ENCODE results near the gene ADAP1. TPM values are rescaled to one million over a fixed set of nuclear protein-coding genes. Genes with fewer than 3 reads are reported as not detected.

The ADAP1 gene
- total RNA-seq, 1 experiment from 2014 or later, result 34.0 TPM

DNA sequence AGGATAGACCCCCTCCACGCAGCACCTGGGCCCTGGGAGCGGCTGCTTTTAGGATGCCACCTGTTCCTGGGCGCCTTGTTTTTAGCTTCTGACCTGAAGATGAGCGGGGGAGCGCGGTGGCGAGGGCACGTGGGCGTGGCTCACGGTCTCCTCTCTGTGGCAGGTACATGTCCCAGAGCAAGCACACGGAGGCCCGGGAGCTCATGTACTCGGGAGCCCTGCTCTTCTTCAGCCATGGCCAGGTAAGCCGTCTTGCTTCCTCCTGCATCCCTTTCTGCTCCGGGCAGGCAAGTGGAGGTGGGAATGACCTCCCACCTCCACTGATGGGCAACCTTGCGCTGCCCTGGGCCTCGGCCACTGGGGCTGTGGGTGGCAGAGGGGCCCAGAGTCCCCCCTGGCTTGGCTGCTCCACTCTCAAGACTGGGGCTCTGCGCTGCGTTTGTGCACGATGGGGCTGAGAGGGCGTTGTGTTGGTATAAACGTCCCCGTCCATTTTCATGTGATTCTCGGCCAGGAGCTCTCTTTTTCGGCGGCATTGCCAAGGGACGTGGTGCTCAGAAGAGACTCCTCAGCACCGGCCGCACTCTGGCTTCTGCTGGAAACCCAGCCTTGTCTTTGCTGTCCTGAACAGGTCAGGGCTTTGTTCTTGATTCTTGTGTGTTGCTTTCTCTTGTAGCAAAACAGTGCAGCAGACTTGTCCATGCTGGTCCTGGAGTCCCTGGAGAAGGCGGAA, 68.4 kb downstream of the ADAP1 start:
- POLR2A ChIA-PET, result no interaction called here
- H3K9me2 ChIP-seq (ENCODE audit: insufficient read depth), result no peaks in the 10 kb centered on the region
- no peaks in the 10 kb centered on the region for H4K20me1 ChIP-seq (ENCODE audit: insufficient read depth)
- peaks cover 3 to 10% of the 10 kb centered on the region in 2 experiments; a peak in 2 of 4 replicates for H3K36me3 ChIP-seq (ENCODE audit: control insufficient read depth in 1 of 2, insufficient read depth in 2 of 2, low read length in 2 of 2)
- no peak for DNase-seq (ENCODE audit: low read depth, low spot score)
- RAD21 ChIA-PET (ENCODE audit: low non-redundant PET in 1 of 2, low total read pairs in 2 of 2, uncharacterized antibody in 2 of 2, unreplicated experiment in 2 of 2), result no interaction called here
- H3K27me3 ChIP-seq (ENCODE audit: insufficient read depth, low read length), result no peaks in the 10 kb centered on the region
- no peaks in the 10 kb centered on the region for H3K4me1 ChIP-seq (ENCODE audit: control insufficient read depth in 1 of 2, insufficient read depth in 2 of 2, low read length in 2 of 2)
- no peak overlapping the region for H3K27ac ChIP-seq (ENCODE audit: low read depth, low read length)
- H2AFZ ChIP-seq (ENCODE audit: low read depth, low read length, poor library complexity, severe bottlenecking), result no peak overlapping the region
- TF ChIP-seq JUND (IDR thresholded peaks at IDR 0.05), result no peak
- no peak for TF ChIP-seq POLR2AphosphoS5 (IDR thresholded peaks at IDR 0.05; ENCODE audit: low read depth, low read length)
- no peak for TF ChIP-seq ELF1 (IDR thresholded peaks at IDR 0.05; ENCODE audit: borderline replicate concordance, low read depth)
- no peak for TF ChIP-seq FOSL1 (IDR thresholded peaks at IDR 0.05; ENCODE audit: low read depth)
- no peak for TF ChIP-seq POLR2A (IDR thresholded peaks at IDR 0.05; ENCODE audit: borderline replicate concordance, extremely low read depth, insufficient read depth, insufficient read length)
- TF ChIP-seq YY1 (IDR thresholded peaks at IDR 0.05; ENCODE audit: extremely low read depth, insufficient replicate concordance, low read depth, low read length), result no peak
- H3K79me2 ChIP-seq (ENCODE audit: insufficient read depth, low read length), result peaks cover 85% of the 10 kb centered on the region
- CTCF ChIA-PET, result no interaction called here
- no peak overlapping the region for H3K9ac ChIP-seq (ENCODE audit: low read length)
- intact Hi-C loops (cut with micrococcal nuclease), result no loop called here
- ATAC-seq, result no peak
- no TSS peak for BruUV-seq (replicated peaks)
- no peak overlapping the region for H3K4me2 ChIP-seq (ENCODE audit: low read length)
- H3K4me3 ChIP-seq (replicated peaks in 1 of 2; ENCODE audit: low read depth in 1 of 2, low read length in 2 of 2), result no peak overlapping the region
- H3K9me3 ChIP-seq (ENCODE audit: control insufficient read depth in 1 of 2, insufficient read depth in 1 of 2, low read depth in 1 of 2, low read length in 2 of 2), result no peaks in the 10 kb centered on the region

DNA sequence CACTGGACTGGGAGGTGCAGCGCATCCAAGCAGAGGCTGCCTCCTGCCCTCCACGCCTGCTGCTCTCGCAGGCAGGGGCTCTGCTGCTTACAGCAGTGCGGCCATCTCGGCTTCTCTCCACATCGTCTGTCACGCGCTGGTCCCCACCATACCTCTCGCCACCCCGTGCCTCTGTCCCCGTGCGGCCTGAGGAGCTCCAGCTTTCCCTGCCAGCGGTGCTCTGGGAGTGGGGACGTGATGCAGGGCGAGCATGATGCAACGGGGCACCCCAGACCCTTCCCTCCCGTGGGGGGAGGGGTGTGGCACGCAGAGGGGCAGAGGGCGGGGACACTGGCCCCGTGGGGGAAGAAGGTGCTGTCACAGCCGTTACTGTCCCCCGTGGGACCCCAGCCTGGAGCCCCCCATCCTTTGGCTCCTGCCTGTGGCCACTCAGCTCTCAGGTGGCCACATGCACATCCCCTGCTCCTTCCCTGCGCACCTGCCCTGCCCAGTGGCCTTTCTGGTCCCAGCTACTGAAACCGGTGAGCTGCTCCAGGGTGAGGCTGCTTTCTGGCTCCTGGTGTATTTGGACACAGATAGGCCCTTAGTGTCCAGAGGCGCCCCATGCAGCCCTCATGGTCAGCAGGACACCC, 69.1 kb downstream of the ADAP1 start:
- no peaks in the 10 kb centered on the region for H3K27me3 ChIP-seq (ENCODE audit: insufficient read depth, low read length)
- TF ChIP-seq JUND (IDR thresholded peaks at IDR 0.05) (no peak), ZFX (IDR thresholded peaks at IDR 0.05) (no peak), EGR1 (IDR thresholded peaks at IDR 0.05; ENCODE audit: low read depth) (no peak), ELF1 (IDR thresholded peaks at IDR 0.05; ENCODE audit: borderline replicate concordance, low read depth) (no peak), YY1 (IDR thresholded peaks at IDR 0.05; ENCODE audit: extremely low read depth, insufficient replicate concordance, low read depth, low read length) (no peak), RAD21 (IDR thresholded peaks at IDR 0.05; ENCODE audit: low read depth) (no peak), POLR2A (IDR thresholded peaks at IDR 0.05; ENCODE audit: borderline replicate concordance, extremely low read depth, insufficient read depth, insufficient read length) (no peak), EZH2 (IDR thresholded peaks at IDR 0.05) (no peak), FOSL1 (IDR thresholded peaks at IDR 0.05; ENCODE audit: low read depth) (no peak)
- TF ChIP-seq, protein P1, sequence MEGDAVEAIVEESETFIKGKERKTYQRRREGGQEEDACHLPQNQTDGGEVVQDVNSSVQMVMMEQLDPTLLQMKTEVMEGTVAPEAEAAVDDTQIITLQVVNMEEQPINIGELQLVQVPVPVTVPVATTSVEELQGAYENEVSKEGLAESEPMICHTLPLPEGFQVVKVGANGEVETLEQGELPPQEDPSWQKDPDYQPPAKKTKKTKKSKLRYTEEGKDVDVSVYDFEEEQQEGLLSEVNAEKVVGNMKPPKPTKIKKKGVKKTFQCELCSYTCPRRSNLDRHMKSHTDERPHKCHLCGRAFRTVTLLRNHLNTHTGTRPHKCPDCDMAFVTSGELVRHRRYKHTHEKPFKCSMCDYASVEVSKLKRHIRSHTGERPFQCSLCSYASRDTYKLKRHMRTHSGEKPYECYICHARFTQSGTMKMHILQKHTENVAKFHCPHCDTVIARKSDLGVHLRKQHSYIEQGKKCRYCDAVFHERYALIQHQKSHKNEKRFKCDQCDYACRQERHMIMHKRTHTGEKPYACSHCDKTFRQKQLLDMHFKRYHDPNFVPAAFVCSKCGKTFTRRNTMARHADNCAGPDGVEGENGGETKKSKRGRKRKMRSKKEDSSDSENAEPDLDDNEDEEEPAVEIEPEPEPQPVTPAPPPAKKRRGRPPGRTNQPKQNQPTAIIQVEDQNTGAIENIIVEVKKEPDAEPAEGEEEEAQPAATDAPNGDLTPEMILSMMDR (IDR thresholded peaks at IDR 0.05 in 2 of 3, conservative IDR thresholded peaks at IDR 0.05 in 1 of 3; ENCODE audit: borderline replicate concordance in 1 of 3, insufficient read depth in 1 of 3, low read depth in 2 of 3, low read length in 2 of 3), result no peak
- H3K36me3 ChIP-seq (ENCODE audit: control insufficient read depth in 1 of 2, insufficient read depth in 2 of 2, low read length in 2 of 2), result peaks cover 0 to 4% of the 10 kb centered on the region in 2 experiments; a peak in 2 of 4 replicates
- H3K27ac ChIP-seq (ENCODE audit: low read depth, low read length), result no peak overlapping the region
- H3K79me2 ChIP-seq (ENCODE audit: insufficient read depth, low read length), result peaks cover 92% of the 10 kb centered on the region
- H3K9me2 ChIP-seq (ENCODE audit: insufficient read depth), result no peaks in the 10 kb centered on the region
- no peak overlapping the region for H3K4me3 ChIP-seq (replicated peaks in 1 of 2; ENCODE audit: low read depth in 1 of 2, low read length in 2 of 2)
- ChIA-PET RAD21 (ENCODE audit: low non-redundant PET in 1 of 2, low total read pairs in 2 of 2, uncharacterized antibody in 2 of 2, unreplicated experiment in 2 of 2) (no interaction called here), CTCF (no interaction called here), POLR2A (no interaction called here)
- no peaks in the 10 kb centered on the region for H4K20me1 ChIP-seq (ENCODE audit: insufficient read depth)
- intact Hi-C loops (cut with micrococcal nuclease), result no loop called here
- BruUV-seq (replicated peaks), result no TSS peak
- H2AFZ ChIP-seq (ENCODE audit: low read depth, low read length, poor library complexity, severe bottlenecking), result no peak overlapping the region
- no peaks in the 10 kb centered on the region for H3K9me3 ChIP-seq (ENCODE audit: control insufficient read depth in 1 of 2, insufficient read depth in 1 of 2, low read depth in 1 of 2, low read length in 2 of 2)
- no peak overlapping the region for H3K4me2 ChIP-seq (ENCODE audit: low read length)
- ATAC-seq (no peak), DNase-seq (ENCODE audit: low read depth, low spot score) (no peak)
- H3K9ac ChIP-seq (ENCODE audit: low read length), result no peak overlapping the region
- no peaks in the 10 kb centered on the region for H3K4me1 ChIP-seq (ENCODE audit: control insufficient read depth in 1 of 2, insufficient read depth in 2 of 2, low read length in 2 of 2)
